Ishikawa (cell line): Measurements from ENCODE around the gene AARSD1.

Experiments
- CEBPB ChIP-seq: IDR thresholded peaks from 2 replicates; pipeline ENCODE4 v1.6.1; 2012
- CREB1 ChIP-seq: IDR thresholded peaks from 2 replicates; pipeline ENCODE4 v1.6.1; 2012; ENCODE audit warnings: low read depth
- EGR1 ChIP-seq: IDR thresholded peaks from 2 replicates; pipeline ENCODE4 v1.6.1; 2012
- EP300 ChIP-seq: IDR thresholded peaks from 2 replicates; pipeline ENCODE4 v1.6.1; 2012; ENCODE audit warnings: borderline replicate concordance
- FOXM1 ChIP-seq: IDR thresholded peaks from 2 replicates; pipeline ENCODE4 v1.6.1; 2012; ENCODE audit warnings: low read depth, borderline replicate concordance
- NFIC ChIP-seq: IDR thresholded peaks from 2 replicates; pipeline ENCODE4 v1.6.1; 2012
- RAD21 ChIP-seq: IDR thresholded peaks from 2 replicates; pipeline ENCODE4 v1.6.1; 2012; ENCODE audit warnings: low read depth
- TAF1 ChIP-seq: IDR thresholded peaks from 2 replicates; pipeline ENCODE4 v1.6.1; 2012; ENCODE audit warnings: low read depth, mild to moderate bottlenecking
- TCF12 ChIP-seq: IDR thresholded peaks from 2 replicates; pipeline ENCODE4 v1.6.1; 2012; ENCODE audit warnings: low read depth
- TEAD4 ChIP-seq: IDR thresholded peaks from 2 replicates; pipeline ENCODE4 v1.6.1; 2012
- YY1 ChIP-seq: IDR thresholded peaks from 2 replicates; pipeline ENCODE4 v1.6.1; 2012; ENCODE audit warnings: low read depth
- ZBTB7A ChIP-seq: IDR thresholded peaks from 2 replicates; pipeline ENCODE4 v1.6.1; 2012; ENCODE audit warnings: low read depth
- TF ChIP-seq, protein P1 (sequence below): IDR thresholded peaks from 2 replicates; pipeline ENCODE4 v1.6.1; 2012; ENCODE audit warnings: low read depth, mild to moderate bottlenecking
- TF ChIP-seq, protein P2 (sequence below): IDR thresholded peaks from 2 replicates; pipeline ENCODE4 v1.6.1; 2012
- TF ChIP-seq, protein P3 (sequence below): IDR thresholded peaks from 2 replicates; pipeline ENCODE4 v1.6.1; 2012

Gene AARSD1

DNA sequence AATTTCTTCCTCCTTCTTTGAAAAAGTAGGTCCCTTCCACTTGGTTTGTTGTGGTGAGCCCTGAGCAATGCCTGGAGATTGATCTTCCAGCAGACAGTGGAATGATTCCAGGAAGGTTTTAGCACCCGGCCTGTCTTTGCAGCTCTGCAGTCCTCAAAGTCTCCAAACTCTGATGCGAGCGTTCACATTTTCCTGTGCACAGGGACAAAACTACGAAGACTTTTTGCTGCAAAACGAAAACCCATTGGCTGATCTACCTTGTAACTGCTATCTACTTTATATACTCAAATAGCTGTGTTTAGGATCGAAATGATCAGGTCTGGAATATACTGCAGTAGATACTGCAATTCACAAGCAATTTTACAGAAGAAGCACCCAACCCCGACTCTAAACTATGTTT lies 42.0 kb downstream of the AARSD1 start:
- TF ChIP-seq TCF12, result no peak
- TF ChIP-seq, protein P1, sequence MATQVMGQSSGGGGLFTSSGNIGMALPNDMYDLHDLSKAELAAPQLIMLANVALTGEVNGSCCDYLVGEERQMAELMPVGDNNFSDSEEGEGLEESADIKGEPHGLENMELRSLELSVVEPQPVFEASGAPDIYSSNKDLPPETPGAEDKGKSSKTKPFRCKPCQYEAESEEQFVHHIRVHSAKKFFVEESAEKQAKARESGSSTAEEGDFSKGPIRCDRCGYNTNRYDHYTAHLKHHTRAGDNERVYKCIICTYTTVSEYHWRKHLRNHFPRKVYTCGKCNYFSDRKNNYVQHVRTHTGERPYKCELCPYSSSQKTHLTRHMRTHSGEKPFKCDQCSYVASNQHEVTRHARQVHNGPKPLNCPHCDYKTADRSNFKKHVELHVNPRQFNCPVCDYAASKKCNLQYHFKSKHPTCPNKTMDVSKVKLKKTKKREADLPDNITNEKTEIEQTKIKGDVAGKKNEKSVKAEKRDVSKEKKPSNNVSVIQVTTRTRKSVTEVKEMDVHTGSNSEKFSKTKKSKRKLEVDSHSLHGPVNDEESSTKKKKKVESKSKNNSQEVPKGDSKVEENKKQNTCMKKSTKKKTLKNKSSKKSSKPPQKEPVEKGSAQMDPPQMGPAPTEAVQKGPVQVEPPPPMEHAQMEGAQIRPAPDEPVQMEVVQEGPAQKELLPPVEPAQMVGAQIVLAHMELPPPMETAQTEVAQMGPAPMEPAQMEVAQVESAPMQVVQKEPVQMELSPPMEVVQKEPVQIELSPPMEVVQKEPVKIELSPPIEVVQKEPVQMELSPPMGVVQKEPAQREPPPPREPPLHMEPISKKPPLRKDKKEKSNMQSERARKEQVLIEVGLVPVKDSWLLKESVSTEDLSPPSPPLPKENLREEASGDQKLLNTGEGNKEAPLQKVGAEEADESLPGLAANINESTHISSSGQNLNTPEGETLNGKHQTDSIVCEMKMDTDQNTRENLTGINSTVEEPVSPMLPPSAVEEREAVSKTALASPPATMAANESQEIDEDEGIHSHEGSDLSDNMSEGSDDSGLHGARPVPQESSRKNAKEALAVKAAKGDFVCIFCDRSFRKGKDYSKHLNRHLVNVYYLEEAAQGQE, result no peak
- TF ChIP-seq NFIC, result no peak
- TF ChIP-seq, protein P2, sequence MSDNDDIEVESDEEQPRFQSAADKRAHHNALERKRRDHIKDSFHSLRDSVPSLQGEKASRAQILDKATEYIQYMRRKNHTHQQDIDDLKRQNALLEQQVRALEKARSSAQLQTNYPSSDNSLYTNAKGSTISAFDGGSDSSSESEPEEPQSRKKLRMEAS, result no peak
- TF ChIP-seq EP300, result no peak
- no peak for TF ChIP-seq ZBTB7A
- TF ChIP-seq RAD21, result no peak

DNA sequence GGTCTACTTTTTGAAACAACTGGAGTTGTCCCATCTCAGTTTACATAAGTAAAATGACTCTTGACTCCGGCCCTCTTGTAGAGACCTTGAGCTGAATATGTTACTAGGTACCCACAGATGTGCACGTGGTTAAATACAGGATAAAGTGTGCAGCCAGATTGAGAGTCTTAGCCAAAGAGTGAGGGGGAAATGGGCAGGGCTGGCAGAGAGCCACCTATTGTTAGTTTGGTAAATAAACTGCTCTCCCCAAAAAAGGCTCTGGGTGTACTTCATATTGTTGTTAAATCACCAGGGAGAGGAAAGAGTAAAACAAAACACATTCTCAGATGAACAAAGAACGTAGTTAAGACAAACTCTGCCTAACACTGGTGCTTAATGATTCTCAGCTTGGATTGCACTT lies 43.3 kb downstream of the AARSD1 start:
- TF ChIP-seq NFIC (no peak), ZBTB7A (no peak), TEAD4 (no peak), EP300 (no peak), FOXM1 (no peak), YY1 (no peak), RAD21 (no peak), TCF12 (no peak), TAF1 (no peak), CREB1 (no peak), CEBPB (no peak), EGR1 (no peak)
- TF ChIP-seq, protein P3, sequence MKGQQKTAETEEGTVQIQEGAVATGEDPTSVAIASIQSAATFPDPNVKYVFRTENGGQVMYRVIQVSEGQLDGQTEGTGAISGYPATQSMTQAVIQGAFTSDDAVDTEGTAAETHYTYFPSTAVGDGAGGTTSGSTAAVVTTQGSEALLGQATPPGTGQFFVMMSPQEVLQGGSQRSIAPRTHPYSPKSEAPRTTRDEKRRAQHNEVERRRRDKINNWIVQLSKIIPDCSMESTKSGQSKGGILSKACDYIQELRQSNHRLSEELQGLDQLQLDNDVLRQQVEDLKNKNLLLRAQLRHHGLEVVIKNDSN, result no peak
- TF ChIP-seq, protein P1, result no peak
- TF ChIP-seq, protein P2, result no peak

DNA sequence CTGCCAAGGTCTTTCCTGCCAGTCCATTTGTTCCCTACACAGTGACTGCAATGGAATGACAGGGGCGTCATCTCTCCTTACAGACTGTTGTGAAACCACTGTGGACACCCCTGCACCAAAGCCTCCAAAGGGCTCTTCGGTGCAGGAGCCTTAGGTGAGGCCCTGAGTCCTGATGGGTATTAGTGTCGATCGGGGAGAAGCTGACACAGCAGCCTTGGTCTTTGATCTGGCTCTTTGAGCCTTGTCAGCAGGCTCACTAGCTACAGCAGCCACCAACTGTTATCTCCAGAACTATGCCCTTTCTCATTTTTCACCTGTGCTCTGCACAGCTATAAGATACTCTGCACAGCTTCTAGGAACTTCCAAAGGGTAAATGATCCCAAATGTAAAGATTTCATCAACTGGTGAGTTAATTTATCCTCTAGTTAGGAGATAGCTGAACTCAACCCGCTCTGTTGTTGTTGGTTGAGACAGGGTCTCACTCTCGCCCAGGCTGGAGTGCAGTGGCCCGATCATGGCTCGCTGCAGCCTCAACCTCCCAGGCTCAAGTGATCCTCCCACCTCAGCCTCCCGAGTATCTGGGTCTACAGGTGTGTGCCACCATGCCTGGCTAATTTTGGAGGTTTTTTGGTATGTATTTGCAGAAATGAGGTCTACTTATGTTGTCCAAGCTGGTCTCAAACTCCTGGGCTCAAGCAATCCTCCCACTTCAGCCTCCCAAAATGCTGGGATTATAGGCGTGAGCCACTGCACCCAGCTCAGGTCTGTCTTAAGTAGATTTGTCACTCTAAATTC lies 44.0 kb downstream of the AARSD1 start:
- TF ChIP-seq EP300 (no peak), TCF12 (no peak), CEBPB (no peak), CREB1 (no peak), RAD21 (no peak), FOXM1 (no peak), EGR1 (no peak), TAF1 (no peak), YY1 (no peak), TEAD4 (no peak), NFIC (no peak), ZBTB7A (no peak)
- TF ChIP-seq, protein P3, result no peak
- TF ChIP-seq, protein P1, result no peak
- TF ChIP-seq, protein P2, result no peak

DNA sequence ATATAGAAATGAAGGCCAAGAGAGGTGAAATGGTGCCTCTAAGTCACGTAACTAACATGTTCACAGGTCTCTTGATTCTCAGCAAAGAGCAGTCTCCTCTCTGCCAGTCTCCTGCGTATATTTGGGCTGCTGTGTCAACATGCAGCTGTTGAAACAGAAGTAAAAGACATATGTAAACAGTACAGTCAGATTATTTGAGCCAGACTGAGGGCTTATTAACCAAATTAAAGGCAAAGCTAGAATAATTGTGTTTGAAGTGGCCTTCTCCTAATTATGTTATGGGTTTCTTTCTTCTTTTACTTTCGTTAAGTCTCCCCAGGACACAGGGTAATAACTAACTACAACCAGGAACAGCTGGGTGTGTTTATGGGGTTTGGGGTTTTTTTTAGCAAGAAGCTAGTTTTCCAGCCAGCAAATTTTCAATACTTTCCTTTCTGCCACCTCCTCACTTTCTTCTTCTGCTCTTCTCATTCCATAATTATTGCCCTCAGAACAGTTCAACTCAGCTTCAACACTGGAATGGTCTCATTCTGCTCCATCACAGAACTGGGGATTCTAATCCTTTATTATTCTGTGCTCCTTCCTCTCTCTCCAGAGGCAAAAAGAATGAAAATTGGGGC lies 45.2 kb downstream of the AARSD1 start:
- TF ChIP-seq TAF1 (no peak), EP300 (no peak)
